Measurements from ENCODE around the gene TP73.
"Not testable (repeated sequence)": the region's sequence is repeated elsewhere in the genome, so short reads cannot be mapped to it uniquely, and the experiment has no call there.

Gene TP73

GRCh38 chr1:3724416-3725030, 72.2 kb downstream of the TP73 start:
- H3K27me3 ChIP-seq (replicated peaks in 2 of 5; ENCODE audit: control insufficient read depth in 4 of 5, insufficient read depth in 5 of 5, low read length in 4 of 5); H3K4me3 ChIP-seq (ENCODE audit: control insufficient read depth in 1 of 7, extremely low read depth in 1 of 7, insufficient read depth in 4 of 7, low read depth in 2 of 7, low read length in 6 of 7); H3K36me3 ChIP-seq (ENCODE audit: control insufficient read depth in 4 of 4, insufficient read depth in 4 of 4, low read length in 3 of 4); H3K27ac ChIP-seq (ENCODE audit: insufficient read depth in 1 of 2, low read depth in 1 of 2, low read length in 2 of 2, poor library complexity in 1 of 2, severe bottlenecking in 2 of 2); H3K9me3 ChIP-seq (ENCODE audit: control extremely low read depth in 1 of 5, control insufficient read depth in 4 of 5, insufficient read depth in 2 of 5, low read depth in 1 of 5, low read length in 4 of 5); POLR2A ChIA-PET: not testable (repeated sequence)
- CTCF ChIA-PET = interaction anchor here (0.7 to 2.4 kb wide), 8 partner anchors 9 to 271 kb away, joined by 3 to 13 read pairs (median 3); no protein-coding TSS in a partner anchor
- WGBS (ENCODE audit: insufficient coverage) = 41% methylated on average over 18 of the region's 18 CpGs
- H3K4me1 ChIP-seq (ENCODE audit: control extremely low read depth in 1 of 4, control insufficient read depth in 4 of 4, insufficient read depth in 4 of 4, low read length in 3 of 4) = peaks cover 0 to 11% (median 1%) of the 10 kb centered on the region in 4 experiments
- DNase-seq = peak; percentile 63 to 78 (median 69)

GRCh38 chr1:3725366-3725765, 73.0 kb downstream of the TP73 start:
- ChIA-PET POLR2A (no interaction called here), CTCF (interaction anchor here (1.3 to 2.4 kb wide), 3 partner anchors 11 to 30 kb away, joined by 3 to 13 read pairs (median 6); no protein-coding TSS in a partner anchor)
- 100% methylated on average over 2 of the region's 2 CpGs for WGBS (ENCODE audit: insufficient coverage)
- Histone ChIP-seq H3K27ac (ENCODE audit: insufficient read depth in 1 of 2, low read depth in 1 of 2, low read length in 2 of 2, poor library complexity in 1 of 2, severe bottlenecking in 2 of 2) (no peak overlapping the region), H3K36me3 (ENCODE audit: control insufficient read depth in 4 of 4, insufficient read depth in 4 of 4, low read length in 3 of 4) (no peaks in the 10 kb centered on the region), H3K27me3 (replicated peaks in 2 of 5; ENCODE audit: control insufficient read depth in 4 of 5, insufficient read depth in 5 of 5, low read length in 4 of 5) (peaks cover 0 to 8% (median 0%) of the 10 kb centered on the region in 5 experiments), H3K9me3 (ENCODE audit: control extremely low read depth in 1 of 5, control insufficient read depth in 4 of 5, insufficient read depth in 2 of 5, low read depth in 1 of 5, low read length in 4 of 5) (no peaks in the 10 kb centered on the region), H3K4me3 (ENCODE audit: control insufficient read depth in 1 of 7, extremely low read depth in 1 of 7, insufficient read depth in 4 of 7, low read depth in 2 of 7, low read length in 6 of 7) (no peak overlapping the region), H3K4me1 (ENCODE audit: control extremely low read depth in 1 of 4, control insufficient read depth in 4 of 4, insufficient read depth in 4 of 4, low read length in 3 of 4) (peaks cover 0 to 4% (median 2%) of the 10 kb centered on the region in 4 experiments)
- DNase-seq = no peak

GRCh38 chr1:3727042-3727824, 74.9 kb downstream of the TP73 start:
- 59% methylated on average over 30 of the region's 37 CpGs for WGBS (ENCODE audit: insufficient coverage)
- peaks cover 0 to 26% (median 3%) of the 10 kb centered on the region in 5 experiments for H3K27me3 ChIP-seq (replicated peaks in 2 of 5; ENCODE audit: control insufficient read depth in 4 of 5, insufficient read depth in 5 of 5, low read length in 4 of 5)
- peak; percentile 31 to 57 (median 55) for DNase-seq

GRCh38 chr1:3727825-3728776, 75.8 kb downstream of the TP73 start:
- CTCF ChIA-PET = interaction anchor here (0.8 to 1.8 kb wide), 4 partner anchors 21 to 190 kb away, joined by 3 to 5 read pairs (median 4); no protein-coding TSS in a partner anchor
- POLR2A ChIA-PET = no interaction called here
- WGBS (ENCODE audit: insufficient coverage) = 90% methylated on average over 27 of the region's 31 CpGs

More at GRCh38 chr1:3727042-3727824, 74.9 kb downstream of the TP73 start:
- ChIA-PET CTCF (interaction anchor here (0.6 to 1.8 kb wide), 7 partner anchors 9 to 1240 kb away, joined by 3 to 5 read pairs (median 4); no protein-coding TSS in a partner anchor), POLR2A (no interaction called here)
- Histone ChIP-seq H3K4me1 (ENCODE audit: control extremely low read depth in 1 of 4, control insufficient read depth in 4 of 4, insufficient read depth in 4 of 4, low read length in 3 of 4) (peaks cover 0 to 7% (median 2%) of the 10 kb centered on the region in 4 experiments), H3K36me3 (ENCODE audit: control insufficient read depth in 4 of 4, insufficient read depth in 4 of 4, low read length in 3 of 4) (no peaks in the 10 kb centered on the region), H3K27ac (ENCODE audit: insufficient read depth in 1 of 2, low read depth in 1 of 2, low read length in 2 of 2, poor library complexity in 1 of 2, severe bottlenecking in 2 of 2) (no peak overlapping the region), H3K4me3 (ENCODE audit: control insufficient read depth in 1 of 7, extremely low read depth in 1 of 7, insufficient read depth in 4 of 7, low read depth in 2 of 7, low read length in 6 of 7) (no peak overlapping the region), H3K9me3 (ENCODE audit: control extremely low read depth in 1 of 5, control insufficient read depth in 4 of 5, insufficient read depth in 2 of 5, low read depth in 1 of 5, low read length in 4 of 5) (no peaks in the 10 kb centered on the region)

GRCh38 chr1:3729594-3730542, 77.6 kb downstream of the TP73 start:
- ChIA-PET CTCF (interaction anchor here (1.0 to 1.3 kb wide), 2 partner anchors 9 to 14 kb away, joined by 3 to 4 read pairs; no protein-coding TSS in a partner anchor), POLR2A (interaction anchor here (0.6 kb wide), 1 partner anchor 9 kb away, joined by 3 read pairs; no protein-coding TSS in a partner anchor)
- no peak overlapping the region for H3K4me3 ChIP-seq (ENCODE audit: control insufficient read depth in 1 of 7, extremely low read depth in 1 of 7, insufficient read depth in 4 of 7, low read depth in 2 of 7, low read length in 6 of 7)
- H3K4me1 ChIP-seq (ENCODE audit: control extremely low read depth in 1 of 4, control insufficient read depth in 4 of 4, insufficient read depth in 4 of 4, low read length in 3 of 4) = peaks cover 0 to 7% (median 2%) of the 10 kb centered on the region in 4 experiments
- peaks cover 0 to 35% (median 3%) of the 10 kb centered on the region in 5 experiments for H3K27me3 ChIP-seq (replicated peaks in 2 of 5; ENCODE audit: control insufficient read depth in 4 of 5, insufficient read depth in 5 of 5, low read length in 4 of 5)
- no peak overlapping the region for H3K27ac ChIP-seq (ENCODE audit: insufficient read depth in 1 of 2, low read depth in 1 of 2, low read length in 2 of 2, poor library complexity in 1 of 2, severe bottlenecking in 2 of 2)
- 88% methylated on average over 26 of the region's 32 CpGs for WGBS (ENCODE audit: insufficient coverage)
- H3K9me3 ChIP-seq (ENCODE audit: control extremely low read depth in 1 of 5, control insufficient read depth in 4 of 5, insufficient read depth in 2 of 5, low read depth in 1 of 5, low read length in 4 of 5) = no peaks in the 10 kb centered on the region
- H3K36me3 ChIP-seq (ENCODE audit: control insufficient read depth in 4 of 4, insufficient read depth in 4 of 4, low read length in 3 of 4) = peaks cover 0 to 1% (median 0%) of the 10 kb centered on the region in 4 experiments
- no peak for DNase-seq

More at GRCh38 chr1:3727825-3728776, 75.8 kb downstream of the TP73 start:
- Histone ChIP-seq H3K27me3 (replicated peaks in 2 of 5; ENCODE audit: control insufficient read depth in 4 of 5, insufficient read depth in 5 of 5, low read length in 4 of 5) (peaks cover 0 to 34% (median 3%) of the 10 kb centered on the region in 5 experiments), H3K4me1 (ENCODE audit: control extremely low read depth in 1 of 4, control insufficient read depth in 4 of 4, insufficient read depth in 4 of 4, low read length in 3 of 4) (peaks cover 0 to 7% (median 2%) of the 10 kb centered on the region in 4 experiments), H3K27ac (ENCODE audit: insufficient read depth in 1 of 2, low read depth in 1 of 2, low read length in 2 of 2, poor library complexity in 1 of 2, severe bottlenecking in 2 of 2) (no peak overlapping the region), H3K9me3 (ENCODE audit: control extremely low read depth in 1 of 5, control insufficient read depth in 4 of 5, insufficient read depth in 2 of 5, low read depth in 1 of 5, low read length in 4 of 5) (no peaks in the 10 kb centered on the region), H3K36me3 (ENCODE audit: control insufficient read depth in 4 of 4, insufficient read depth in 4 of 4, low read length in 3 of 4) (no peaks in the 10 kb centered on the region), H3K4me3 (ENCODE audit: control insufficient read depth in 1 of 7, extremely low read depth in 1 of 7, insufficient read depth in 4 of 7, low read depth in 2 of 7, low read length in 6 of 7) (no peak overlapping the region)
- DNase-seq = no peak

Measured in common myeloid progenitor, CD34-positive (primary cell).